Measurements from ENCODE around the gene TEX13A.

Gene TEX13A

DNA sequence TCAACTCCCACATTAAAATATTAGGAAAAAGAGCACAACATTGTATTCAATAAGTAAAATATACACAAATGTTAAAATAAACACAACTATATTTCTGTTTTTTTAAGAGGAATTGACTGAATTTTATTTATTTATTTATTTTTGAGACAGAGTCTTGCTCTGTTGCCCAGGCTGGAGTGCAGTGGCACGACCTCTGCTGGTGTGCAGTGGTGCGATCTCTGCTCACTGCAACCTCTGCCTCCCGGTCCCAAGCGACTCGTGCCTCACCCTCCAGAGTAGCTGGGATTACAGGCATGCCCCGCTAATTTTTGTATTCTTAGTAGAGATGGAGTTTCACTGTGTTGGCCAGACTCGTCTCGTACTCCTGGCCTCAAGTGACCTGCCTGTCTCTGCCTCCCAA lies 31.4 kb downstream of the TEX13A start:
- TF ChIP-seq, protein P1, sequence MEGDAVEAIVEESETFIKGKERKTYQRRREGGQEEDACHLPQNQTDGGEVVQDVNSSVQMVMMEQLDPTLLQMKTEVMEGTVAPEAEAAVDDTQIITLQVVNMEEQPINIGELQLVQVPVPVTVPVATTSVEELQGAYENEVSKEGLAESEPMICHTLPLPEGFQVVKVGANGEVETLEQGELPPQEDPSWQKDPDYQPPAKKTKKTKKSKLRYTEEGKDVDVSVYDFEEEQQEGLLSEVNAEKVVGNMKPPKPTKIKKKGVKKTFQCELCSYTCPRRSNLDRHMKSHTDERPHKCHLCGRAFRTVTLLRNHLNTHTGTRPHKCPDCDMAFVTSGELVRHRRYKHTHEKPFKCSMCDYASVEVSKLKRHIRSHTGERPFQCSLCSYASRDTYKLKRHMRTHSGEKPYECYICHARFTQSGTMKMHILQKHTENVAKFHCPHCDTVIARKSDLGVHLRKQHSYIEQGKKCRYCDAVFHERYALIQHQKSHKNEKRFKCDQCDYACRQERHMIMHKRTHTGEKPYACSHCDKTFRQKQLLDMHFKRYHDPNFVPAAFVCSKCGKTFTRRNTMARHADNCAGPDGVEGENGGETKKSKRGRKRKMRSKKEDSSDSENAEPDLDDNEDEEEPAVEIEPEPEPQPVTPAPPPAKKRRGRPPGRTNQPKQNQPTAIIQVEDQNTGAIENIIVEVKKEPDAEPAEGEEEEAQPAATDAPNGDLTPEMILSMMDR (conservative IDR thresholded peaks at IDR 0.05; ENCODE audit: control insufficient read depth, insufficient read depth, low read depth, low read length), result no peak
- DNase-seq (ENCODE audit: low read depth), result no peak
- H3K4me3 ChIP-seq (ENCODE audit: control insufficient read depth, low read depth, low read length), result no peak overlapping the region

DNA sequence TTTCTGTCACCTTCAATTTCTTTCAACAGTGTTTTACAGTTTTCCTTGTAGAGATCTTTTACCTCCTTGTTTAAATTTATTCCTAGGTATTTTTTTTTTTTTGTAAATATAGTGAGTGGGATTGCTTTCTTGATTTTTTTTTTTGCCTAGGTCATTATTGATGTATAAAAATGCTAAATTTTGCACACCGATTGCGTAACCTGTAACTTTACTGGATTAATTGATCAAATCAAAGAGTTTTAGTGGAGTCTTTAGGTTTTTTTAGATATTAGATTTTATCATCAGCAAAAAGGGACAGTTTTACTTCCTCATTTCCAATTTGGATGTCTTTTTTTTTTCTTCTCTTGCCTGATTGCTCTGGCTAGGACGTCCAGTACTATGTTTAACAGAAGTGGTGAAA lies 40.9 kb downstream of the TEX13A start:
- no peak for DNase-seq (ENCODE audit: low read depth)
- H3K4me3 ChIP-seq (ENCODE audit: control insufficient read depth, low read depth, low read length), result no peak overlapping the region
- TF ChIP-seq, protein P1 (conservative IDR thresholded peaks at IDR 0.05; ENCODE audit: control insufficient read depth, insufficient read depth, low read depth, low read length), result no peak

DNA sequence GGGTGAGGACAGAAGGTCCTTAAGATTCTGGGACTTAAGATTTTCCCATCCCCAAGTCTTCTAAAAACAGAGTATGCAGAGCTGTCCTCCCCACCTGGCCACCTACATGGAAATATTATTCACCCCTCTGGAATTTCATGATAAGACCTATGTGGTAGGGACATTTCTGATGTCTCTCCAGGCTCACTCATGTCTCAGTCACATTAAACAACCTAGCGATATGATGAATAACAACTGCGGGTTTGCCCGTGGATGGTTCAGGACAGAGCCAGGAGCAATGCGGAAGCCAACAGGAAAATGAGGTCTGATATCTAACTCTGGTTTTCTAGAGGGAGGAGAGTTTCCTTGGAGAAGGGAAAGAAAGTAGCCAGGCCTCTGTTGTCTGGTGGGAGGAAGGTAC lies 47.4 kb downstream of the TEX13A start:
- TF ChIP-seq, protein P1 (conservative IDR thresholded peaks at IDR 0.05; ENCODE audit: control insufficient read depth, insufficient read depth, low read depth, low read length), result no peak
- no peak for DNase-seq (ENCODE audit: low read depth)

More for the DNA sequence above, 47.4 kb downstream of the TEX13A start:
- no peak overlapping the region for H3K4me3 ChIP-seq (ENCODE audit: control insufficient read depth, low read depth, low read length)

Measured in fibroblast of mammary gland (primary cell).